ENCODE data around the gene NAGLU. TPM values are rescaled to one million over a fixed set of nuclear protein-coding genes. Genes with fewer than 3 reads are reported as not detected.

Gene NAGLU
- total and polyA plus RNA-seq, 2 experiments from 2014 or later: 39.4 to 68.1 TPM

DNA sequence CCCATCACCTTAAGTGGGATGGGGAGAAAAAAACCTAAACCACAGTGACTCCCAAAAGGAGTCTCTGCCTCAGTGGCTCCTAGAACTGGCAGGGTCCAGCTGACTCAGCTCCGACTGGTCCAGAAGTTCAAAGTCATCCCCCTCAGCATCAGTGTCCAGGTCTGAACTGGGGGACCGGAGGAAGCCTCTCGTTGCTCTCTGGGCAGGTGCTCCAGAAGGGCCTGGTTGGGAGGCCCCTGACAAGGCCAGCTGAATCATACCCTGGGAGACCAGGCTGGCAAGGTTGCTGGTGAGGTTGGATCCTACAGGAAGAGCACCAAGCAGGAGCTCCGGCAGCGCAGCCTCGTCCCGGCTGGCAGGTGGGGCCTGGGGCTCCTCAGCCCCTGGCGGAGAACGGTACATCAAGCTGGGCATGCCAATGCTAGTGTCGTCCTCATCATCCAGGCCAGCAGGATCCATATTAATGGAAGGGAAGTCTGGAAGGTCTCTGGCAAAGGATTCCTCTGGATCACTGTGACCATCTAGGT, 45.8 kb downstream of the NAGLU start:
- Histone ChIP-seq H3K36me3 (ENCODE audit: low read depth) (peaks cover 33% of the 10 kb centered on the region), H2AFZ (no peak overlapping the region), H3K4me3 (no peak overlapping the region), H3K4me1 (ENCODE audit: insufficient read depth) (peaks cover 8% of the 10 kb centered on the region; the same call in 1 of the 2 replicates), H3K9me2 (ENCODE audit: insufficient read depth) (no peaks in the 10 kb centered on the region), H3K4me2 (ENCODE audit: unreplicated experiment) (no peak overlapping the region), H4K20me1 (ENCODE audit: insufficient read depth) (no peaks in the 10 kb centered on the region), H3K9ac (no peak overlapping the region), H3K9me3 (ENCODE audit: low read depth) (no peaks in the 10 kb centered on the region), H3K27ac (no peak overlapping the region), H3F3A (ENCODE audit: insufficient read depth) (peaks cover 19% of the 10 kb centered on the region), H3K79me2 (ENCODE audit: insufficient read depth) (peaks cover 24% of the 10 kb centered on the region), H3K27me3 (replicated peaks; ENCODE audit: insufficient read depth) (no peaks in the 10 kb centered on the region)
- TF ChIP-seq EZH2 (IDR thresholded peaks at IDR 0.05; ENCODE audit: insufficient read depth, poor library complexity, severe bottlenecking) (no peak), EZH2phosphoT487 (IDR thresholded peaks at IDR 0.05; ENCODE audit: insufficient read depth, low read depth) (no peak)
- DNase-seq: no peak
- 83 to 84% methylated on average over 10 of the region's 10 CpGs for WGBS, 2 experiments (ENCODE audit: low coverage in 1 of 2, low lambda C conversion rate in 2 of 2, missing lambda C conversion rate in 2 of 2)
- in situ Hi-C loops (cut with MboI): no loop called here

DNA sequence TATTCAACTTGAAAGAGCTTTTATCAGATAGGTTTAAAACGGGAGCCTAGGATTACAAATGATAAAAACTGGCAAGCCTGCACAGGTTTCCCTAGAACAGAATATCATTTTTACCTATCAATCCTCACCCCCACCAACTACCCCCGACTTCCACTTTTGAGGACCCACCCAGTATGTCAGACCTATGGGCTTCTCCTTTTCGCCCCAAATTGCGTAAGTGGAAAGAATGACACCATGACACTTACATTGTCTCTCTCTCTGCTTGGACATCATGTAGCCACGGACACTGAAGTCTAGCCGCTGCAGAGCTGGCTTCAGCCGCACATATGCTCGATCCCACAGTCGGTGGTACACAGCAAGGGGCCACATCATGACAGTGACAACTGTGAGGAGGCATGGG, 48.8 kb downstream of the NAGLU start:
- no peaks in the 10 kb centered on the region for H3K27me3 ChIP-seq (replicated peaks; ENCODE audit: insufficient read depth)

DNA sequence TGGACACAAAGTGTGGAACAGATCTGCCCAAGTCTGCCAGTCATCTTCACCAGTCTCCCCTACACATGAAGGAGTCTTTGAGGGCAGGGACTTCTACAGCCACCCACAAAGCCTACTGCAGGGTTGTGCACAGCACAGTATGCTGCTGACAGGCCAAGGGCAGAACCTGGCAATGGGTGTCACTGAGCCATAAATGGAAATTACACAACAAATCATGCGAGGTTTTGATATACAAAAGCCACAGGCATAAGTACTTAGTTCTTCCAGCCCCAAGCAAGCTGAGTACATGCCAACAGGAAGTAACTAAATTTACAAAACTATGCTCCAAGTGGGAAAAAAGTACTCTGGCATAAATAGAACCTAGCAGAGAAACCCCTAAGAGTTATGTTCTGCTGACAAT, 49.3 kb downstream of the NAGLU start:
- TF ChIP-seq EZH2 (IDR thresholded peaks at IDR 0.05; ENCODE audit: insufficient read depth, poor library complexity, severe bottlenecking): no peak
- TF ChIP-seq EZH2phosphoT487 (IDR thresholded peaks at IDR 0.05; ENCODE audit: insufficient read depth, low read depth): no peak
- H3K27me3 ChIP-seq (replicated peaks; ENCODE audit: insufficient read depth): no peaks in the 10 kb centered on the region
- DNase-seq: no peak
- no peaks in the 10 kb centered on the region for H3K9me2 ChIP-seq (ENCODE audit: insufficient read depth)
- H3K9me3 ChIP-seq (ENCODE audit: low read depth): no peaks in the 10 kb centered on the region
- H3K27ac ChIP-seq: no peak overlapping the region
- H3K4me2 ChIP-seq (ENCODE audit: unreplicated experiment): no peak overlapping the region
- H3K9ac ChIP-seq: no peak overlapping the region
- no peak overlapping the region for H3K4me3 ChIP-seq
- H3K4me1 ChIP-seq (ENCODE audit: insufficient read depth): no peaks in the 10 kb centered on the region
- H2AFZ ChIP-seq: no peak overlapping the region
- 0 out of 2 replicates have a peak, but pooled peaks cover 5% of the 10 kb centered on the region for H3F3A ChIP-seq (ENCODE audit: insufficient read depth)
- WGBS, 2 experiments (ENCODE audit: low coverage in 1 of 2, low lambda C conversion rate in 2 of 2, missing lambda C conversion rate in 2 of 2): 75 to 88% methylated on average over 1 of the region's 1 CpG
- in situ Hi-C loops (cut with MboI): no loop called here
- H3K79me2 ChIP-seq (ENCODE audit: insufficient read depth): peaks cover 22% of the 10 kb centered on the region
- H4K20me1 ChIP-seq (ENCODE audit: insufficient read depth): no peaks in the 10 kb centered on the region
- H3K36me3 ChIP-seq (ENCODE audit: low read depth): peaks cover 60% of the 10 kb centered on the region

More for the DNA sequence above, 48.8 kb downstream of the NAGLU start:
- H3K9me2 ChIP-seq (ENCODE audit: insufficient read depth): no peaks in the 10 kb centered on the region
- peaks cover 22% of the 10 kb centered on the region for H3K79me2 ChIP-seq (ENCODE audit: insufficient read depth)
- no peak for DNase-seq
- no peaks in the 10 kb centered on the region for H3K4me1 ChIP-seq (ENCODE audit: insufficient read depth)
- 0 out of 2 replicates have a peak, but pooled peaks cover 5% of the 10 kb centered on the region for H3F3A ChIP-seq (ENCODE audit: insufficient read depth)
- H2AFZ ChIP-seq: no peak overlapping the region
- H3K27ac ChIP-seq: no peak overlapping the region
- no peaks in the 10 kb centered on the region for H3K9me3 ChIP-seq (ENCODE audit: low read depth)
- WGBS, 2 experiments (ENCODE audit: low coverage in 1 of 2, low lambda C conversion rate in 2 of 2, missing lambda C conversion rate in 2 of 2): 86 to 91% methylated on average over 9 of the region's 9 CpGs
- no peaks in the 10 kb centered on the region for H4K20me1 ChIP-seq (ENCODE audit: insufficient read depth)
- no peak overlapping the region for H3K4me3 ChIP-seq
- H3K36me3 ChIP-seq (ENCODE audit: low read depth): peaks cover 56% of the 10 kb centered on the region
- no peak for TF ChIP-seq EZH2phosphoT487 (IDR thresholded peaks at IDR 0.05; ENCODE audit: insufficient read depth, low read depth)
- TF ChIP-seq EZH2 (IDR thresholded peaks at IDR 0.05; ENCODE audit: insufficient read depth, poor library complexity, severe bottlenecking): no peak
- H3K9ac ChIP-seq: no peak overlapping the region
- H3K4me2 ChIP-seq (ENCODE audit: unreplicated experiment): no peak overlapping the region
- in situ Hi-C loops (cut with MboI): no loop called here

- 78 to 80% methylated on average over 7 of the region's 7 CpGs for WGBS, 2 experiments (ENCODE audit: low coverage in 1 of 2, low lambda C conversion rate in 2 of 2, missing lambda C conversion rate in 2 of 2)
- peaks cover 70% of the 10 kb centered on the region for H3K36me3 ChIP-seq (ENCODE audit: low read depth)
- in situ Hi-C loops (cut with MboI): no loop called here
Observed at GRCh38 chr17:42586514-42587230, 50.6 kb downstream of the NAGLU start.

More at GRCh38 chr17:42586514-42587230, 50.6 kb downstream of the NAGLU start:
- no peak for TF ChIP-seq EZH2 (IDR thresholded peaks at IDR 0.05; ENCODE audit: insufficient read depth, poor library complexity, severe bottlenecking)
- Histone ChIP-seq H3K79me2 (ENCODE audit: insufficient read depth) (peaks cover 34% of the 10 kb centered on the region), H2AFZ (no peak overlapping the region), H3K4me3 (no peak overlapping the region), H3F3A (ENCODE audit: insufficient read depth) (0 out of 2 replicates have a peak, but pooled peaks cover 5% of the 10 kb centered on the region), H3K4me2 (ENCODE audit: unreplicated experiment) (no peak overlapping the region), H3K27me3 (replicated peaks; ENCODE audit: insufficient read depth) (no peaks in the 10 kb centered on the region), H3K27ac (no peak overlapping the region), H4K20me1 (ENCODE audit: insufficient read depth) (no peaks in the 10 kb centered on the region), H3K9me2 (ENCODE audit: insufficient read depth) (no peaks in the 10 kb centered on the region), H3K9ac (no peak overlapping the region), H3K9me3 (ENCODE audit: low read depth) (no peaks in the 10 kb centered on the region), H3K4me1 (ENCODE audit: insufficient read depth) (no peaks in the 10 kb centered on the region)
- no peak for DNase-seq

All from GM23248 (cell line).